Measurements from ENCODE around the gene SLC27A1.
A peak's percentile ranks its signal among the peaks of the same experiment; 100 is the strongest.

The SLC27A1 gene

GRCh38 chr19:17470068-17470841 lies at the start of gene SLC27A1:
TSS of gene SLC27A1 (plus strand) at chr19:17470524. CDS start at chr19:17470541, 17 bp downstream.
- peak; percentile 92 for DNase-seq

GRCh38 chr19:17421942-17422341 lies 48.4 kb upstream of the SLC27A1 start:
- DNase-seq: no peak

GRCh38 chr19:17423429-17424208 lies 46.7 kb upstream of the SLC27A1 start:
- no peak for DNase-seq

- no peak for DNase-seq
Measured at GRCh38 chr19:17424743-17425365, 45.5 kb upstream of the SLC27A1 start.

- no peak for DNase-seq
Measured at GRCh38 chr19:17429641-17430113, 40.6 kb upstream of the SLC27A1 start.

- DNase-seq: no peak
Measured at GRCh38 chr19:17431417-17431816, 38.9 kb upstream of the SLC27A1 start.

GRCh38 chr19:17435218-17435617 lies 35.1 kb upstream of the SLC27A1 start:
- DNase-seq: no peak

GRCh38 chr19:17436094-17436873 lies 34.0 kb upstream of the SLC27A1 start:
- no peak for DNase-seq

GRCh38 chr19:17436874-17437267 lies 33.5 kb upstream of the SLC27A1 start:
- no peak for DNase-seq

- DNase-seq: no peak
Measured at GRCh38 chr19:17441241-17442021, 28.9 kb upstream of the SLC27A1 start.

- DNase-seq: no peak
Measured at GRCh38 chr19:17445526-17446165, 24.7 kb upstream of the SLC27A1 start.

GRCh38 chr19:17447704-17448130 lies 22.6 kb upstream of the SLC27A1 start:
- DNase-seq: no peak

GRCh38 chr19:17448131-17448967 lies 22.0 kb upstream of the SLC27A1 start, which contains the start of gene TMEM221:
TSS of gene TMEM221 (minus strand) at chr19:17448668. CDS start at chr19:17448462, 206 bp downstream.
- no peak for DNase-seq

- no peak for DNase-seq
Measured at GRCh38 chr19:17450264-17451075, 19.9 kb upstream of the SLC27A1 start.

GRCh38 chr19:17451820-17452219 lies 18.5 kb upstream of the SLC27A1 start:
- no peak for DNase-seq

- DNase-seq: no peak
Measured at GRCh38 chr19:17454576-17455071, 15.7 kb upstream of the SLC27A1 start.

- no peak for DNase-seq
Measured at GRCh38 chr19:17455308-17456123, 14.8 kb upstream of the SLC27A1 start.

GRCh38 chr19:17456127-17456526 lies 14.2 kb upstream of the SLC27A1 start:
- DNase-seq: no peak
